Measurements from ENCODE around the gene TGFB1I1.
"Not testable (repeated sequence)": the region's sequence is repeated elsewhere in the genome, so short reads cannot be mapped to it uniquely, and the experiment has no call there.

TGFB1I1 gene

GRCh38 chr16:31523768-31524167, 51.8 kb downstream of the TGFB1I1 start:
- DNase-seq: not testable (repeated sequence)

- no peak for DNase-seq
Measured at GRCh38 chr16:31525113-31525512, 53.2 kb downstream of the TGFB1I1 start.

Data from NCI-H2107 (cell line).